ENCODE results near the gene PCSK4. TPM values are rescaled to one million over a fixed set of nuclear protein-coding genes. Genes with fewer than 3 reads are reported as not detected.

The PCSK4 gene
- total and polyA plus RNA-seq, 2 donors (not counting 3 experiments of a cell fraction or from before 2014, with no cell fraction given) = 1.2 to 1.7 TPM

GRCh38 chr19:1487576-1488281 lies 2.4 kb downstream of the PCSK4 start:
- ChIA-PET POLR2A (no interaction called here), CTCF (no interaction called here)
- peaks cover 0 to 6% of the 10 kb centered on the region in 2 experiments for H3K27me3 ChIP-seq (ENCODE audit: control insufficient read depth in 2 of 2, insufficient read depth in 2 of 2, low read length in 2 of 2)
- TF ChIP-seq MYC (IDR thresholded peaks at IDR 0.05; ENCODE audit: low read depth, low read length) (no peak), FOS (IDR thresholded peaks at IDR 0.05; ENCODE audit: borderline replicate concordance, insufficient read depth, low read length) (no peak), POLR2AphosphoS5 (IDR thresholded peaks at IDR 0.05; ENCODE audit: insufficient read depth, low read depth, low read length) (no peak), EZH2 (IDR thresholded peaks at IDR 0.05; ENCODE audit: borderline replicate concordance, low read depth, low read length, severe bottlenecking) (no peak), GATA2 (IDR thresholded peaks at IDR 0.05; ENCODE audit: insufficient read depth, insufficient read length, low read depth, low read length) (no peak), JUN (IDR thresholded peaks at IDR 0.05; ENCODE audit: borderline replicate concordance, insufficient read depth, insufficient read length, low read depth) (no peak), CTCF (IDR thresholded peaks at IDR 0.05; ENCODE audit: extremely low read depth in 1 of 2, insufficient read depth in 1 of 2, low read depth in 1 of 2, low read length in 2 of 2) (no peak), MAX (IDR thresholded peaks at IDR 0.05; ENCODE audit: insufficient read depth, insufficient read length) (no peak)
- peaks cover 10% of the 10 kb centered on the region for H3K4me1 ChIP-seq (ENCODE audit: control insufficient read depth, extremely low read depth, insufficient read depth, low read length)
- H3K27ac ChIP-seq (ENCODE audit: insufficient read depth, low read depth, low read length) = no peak overlapping the region
- FAIRE-seq = no peak
- no peaks in the 10 kb centered on the region for H3K36me3 ChIP-seq (ENCODE audit: control insufficient read depth in 2 of 2, extremely low read depth in 1 of 2, insufficient read depth in 2 of 2, low read length in 2 of 2)
- H4K20me1 ChIP-seq (replicated peaks; ENCODE audit: control insufficient read depth, extremely low read depth, insufficient read depth, low read length) = no peaks in the 10 kb centered on the region
- H3K9me1 ChIP-seq (replicated peaks; ENCODE audit: control insufficient read depth, extremely low read depth, insufficient read depth, low read length) = no peaks in the 10 kb centered on the region
- no peaks in the 10 kb centered on the region for H3K79me2 ChIP-seq (ENCODE audit: control insufficient read depth, insufficient read depth, low read length)
- no TSS peak for BruUV-seq (replicated peaks)
- intact Hi-C loops (cut with micrococcal nuclease) = no loop called here
- DNase-seq (ENCODE audit: low read depth, low spot score) = no peak
- no peak overlapping the region for H3K9ac ChIP-seq (replicated peaks; ENCODE audit: extremely low read depth, insufficient read depth, low read length)
- no peak overlapping the region for H3K4me2 ChIP-seq (ENCODE audit: insufficient read depth, low read length)
- H2AFZ ChIP-seq (ENCODE audit: low read depth, low read length) = no peak overlapping the region
- no peaks in the 10 kb centered on the region for H3K9me3 ChIP-seq (replicated peaks; ENCODE audit: control insufficient read depth, insufficient read depth, low read length)
- dilution Hi-C loops (cut with MboI; ENCODE audit: extremely low pct_ligation_motif_present, low sequenced_read_pairs) = no loop called here
- H3K4me3 ChIP-seq (replicated peaks in 1 of 3; ENCODE audit: insufficient read depth in 1 of 3, low read depth in 1 of 3, low read length in 3 of 3) = no peak overlapping the region

Data from endothelial cell of umbilical vein (primary cell).